ENCODE measurements around the gene CHRM2.

DNA sequence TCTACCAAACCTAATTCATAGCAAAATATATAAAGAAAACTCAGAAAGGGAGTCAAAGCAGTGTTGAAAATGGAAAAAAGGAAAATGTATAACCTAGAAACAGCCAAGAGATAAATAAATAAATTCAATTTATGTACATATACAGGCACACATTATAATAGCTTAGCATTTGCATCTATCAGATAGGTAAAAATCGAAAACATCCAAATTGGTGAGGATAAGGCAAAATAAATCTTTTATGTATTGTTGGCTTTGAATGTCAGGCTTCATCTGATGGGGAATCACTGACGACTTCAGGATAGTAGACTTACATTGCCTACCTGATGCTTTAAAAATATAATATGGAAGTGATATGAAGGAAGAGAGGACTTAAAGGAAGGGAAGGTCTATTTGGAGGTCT lies 20.6 kb upstream of the CHRM2 start:
- TF ChIP-seq, protein P1, sequence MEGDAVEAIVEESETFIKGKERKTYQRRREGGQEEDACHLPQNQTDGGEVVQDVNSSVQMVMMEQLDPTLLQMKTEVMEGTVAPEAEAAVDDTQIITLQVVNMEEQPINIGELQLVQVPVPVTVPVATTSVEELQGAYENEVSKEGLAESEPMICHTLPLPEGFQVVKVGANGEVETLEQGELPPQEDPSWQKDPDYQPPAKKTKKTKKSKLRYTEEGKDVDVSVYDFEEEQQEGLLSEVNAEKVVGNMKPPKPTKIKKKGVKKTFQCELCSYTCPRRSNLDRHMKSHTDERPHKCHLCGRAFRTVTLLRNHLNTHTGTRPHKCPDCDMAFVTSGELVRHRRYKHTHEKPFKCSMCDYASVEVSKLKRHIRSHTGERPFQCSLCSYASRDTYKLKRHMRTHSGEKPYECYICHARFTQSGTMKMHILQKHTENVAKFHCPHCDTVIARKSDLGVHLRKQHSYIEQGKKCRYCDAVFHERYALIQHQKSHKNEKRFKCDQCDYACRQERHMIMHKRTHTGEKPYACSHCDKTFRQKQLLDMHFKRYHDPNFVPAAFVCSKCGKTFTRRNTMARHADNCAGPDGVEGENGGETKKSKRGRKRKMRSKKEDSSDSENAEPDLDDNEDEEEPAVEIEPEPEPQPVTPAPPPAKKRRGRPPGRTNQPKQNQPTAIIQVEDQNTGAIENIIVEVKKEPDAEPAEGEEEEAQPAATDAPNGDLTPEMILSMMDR (IDR thresholded peaks at IDR 0.05): no peak
- no peak for TF ChIP-seq POLR2A (IDR thresholded peaks at IDR 0.05)

Data from uterus (tissue), 2 donors.